ENCODE measurements around the gene MAN1A1. TPM values are rescaled to one million over a fixed set of nuclear protein-coding genes. Genes with fewer than 3 reads are reported as not detected.

Gene MAN1A1
- total RNA-seq, 2 donors from 2014 or later: 17.9 to 27.9 TPM

GRCh38 chr6:119142637-119143036, 206.9 kb downstream of the MAN1A1 start:
- WGBS: 97% methylated on average over 5 of the region's 5 CpGs
- Histone ChIP-seq H3K4me3 (no peak overlapping the region), H3K27ac (no peak overlapping the region), H3K9me3 (no peaks in the 10 kb centered on the region), H3K27me3 (replicated peaks; ENCODE audit: insufficient read depth) (no peaks in the 10 kb centered on the region), H3K36me3 (no peaks in the 10 kb centered on the region), H3K4me1 (replicated peaks) (no peaks in the 10 kb centered on the region)
- intact Hi-C loops (cut with DNase I): loop anchor here (10.0 kb wide), 2 partner anchors 572 to 832 kb away; no protein-coding TSS in a partner anchor
- no peak for TF ChIP-seq CTCF (IDR thresholded peaks at IDR 0.05)
- no peak for TF ChIP-seq POLR2AphosphoS5 (IDR thresholded peaks at IDR 0.05)
- no peak for TF ChIP-seq POLR2A (IDR thresholded peaks at IDR 0.05)
- no peak for DNase-seq (ENCODE audit: low spot score)

GRCh38 chr6:119142041-119142440, 207.5 kb downstream of the MAN1A1 start:
- no peaks in the 10 kb centered on the region for H3K27me3 ChIP-seq (replicated peaks; ENCODE audit: insufficient read depth)
- no peak overlapping the region for H3K27ac ChIP-seq
- no peaks in the 10 kb centered on the region for H3K4me1 ChIP-seq (replicated peaks)
- H3K9me3 ChIP-seq: no peaks in the 10 kb centered on the region
- intact Hi-C loops (cut with DNase I): loop anchor here (10.0 kb wide), 2 partner anchors 573 to 833 kb away; no protein-coding TSS in a partner anchor
- no peak overlapping the region for H3K4me3 ChIP-seq
- TF ChIP-seq POLR2A (IDR thresholded peaks at IDR 0.05): no peak
- TF ChIP-seq CTCF (IDR thresholded peaks at IDR 0.05): no peak
- no peak for TF ChIP-seq POLR2AphosphoS5 (IDR thresholded peaks at IDR 0.05)
- 88% methylated on average over 9 of the region's 9 CpGs for WGBS
- DNase-seq (ENCODE audit: low spot score): no peak
- H3K36me3 ChIP-seq: no peaks in the 10 kb centered on the region

- Histone ChIP-seq H3K27me3 (replicated peaks; ENCODE audit: insufficient read depth) (no peaks in the 10 kb centered on the region), H3K4me3 (no peak overlapping the region), H3K4me1 (replicated peaks) (no peaks in the 10 kb centered on the region), H3K36me3 (no peaks in the 10 kb centered on the region), H3K27ac (no peak overlapping the region), H3K9me3 (no peaks in the 10 kb centered on the region)
- DNase-seq (ENCODE audit: low spot score): no peak
- WGBS: 87% methylated on average over 12 of the region's 12 CpGs
- no peak for TF ChIP-seq CTCF (IDR thresholded peaks at IDR 0.05)
- TF ChIP-seq POLR2AphosphoS5 (IDR thresholded peaks at IDR 0.05): no peak
- no peak for TF ChIP-seq POLR2A (IDR thresholded peaks at IDR 0.05)
- intact Hi-C loops (cut with DNase I): loop anchor here (10.0 kb wide), 2 partner anchors 574 to 834 kb away; no protein-coding TSS in a partner anchor
Measured at GRCh38 chr6:119140196-119141140, 209.1 kb downstream of the MAN1A1 start.

- H3K4me3 ChIP-seq: no peak overlapping the region
- H3K36me3 ChIP-seq: no peaks in the 10 kb centered on the region
- 83% methylated on average over 7 of the region's 7 CpGs for WGBS
- H3K9me3 ChIP-seq: no peaks in the 10 kb centered on the region
- H3K27ac ChIP-seq: no peak overlapping the region
- no peak for TF ChIP-seq CTCF (IDR thresholded peaks at IDR 0.05)
- TF ChIP-seq POLR2A (IDR thresholded peaks at IDR 0.05): no peak
- TF ChIP-seq POLR2AphosphoS5 (IDR thresholded peaks at IDR 0.05): no peak
- intact Hi-C loops (cut with DNase I): no loop called here
- no peak for DNase-seq (ENCODE audit: low spot score)
- H3K27me3 ChIP-seq (replicated peaks; ENCODE audit: insufficient read depth): no peaks in the 10 kb centered on the region
- no peaks in the 10 kb centered on the region for H3K4me1 ChIP-seq (replicated peaks)
Measured at GRCh38 chr6:119138906-119139541, 210.5 kb downstream of the MAN1A1 start.

Data from prostate gland (tissue), 2 donors.